Nephron progenitor cell (in vitro differentiated cells): ENCODE results near the gene TMEM198.

Experiments used
- DNase-seq: peaks from one replicate; pipeline ENCODE4 v3.0.0; 2021
- H3K27ac Mint-ChIP-seq: 2 replicates; pipeline ENCODE4 v1.8.0; 2021; ENCODE audit warnings: mild to moderate bottlenecking, moderate library complexity, mixed read lengths
- H3K27me3 Mint-ChIP-seq: 2 replicates; pipeline ENCODE4 v1.8.0; 2021; ENCODE audit warnings: mild to moderate bottlenecking, low read depth, mixed read lengths; ENCODE audit not compliant: poor library complexity
- H3K36me3 Mint-ChIP-seq: 2 replicates; pipeline ENCODE4 v1.8.0; 2021; ENCODE audit warnings: low read depth, mixed read lengths
- H3K4me1 Mint-ChIP-seq: 2 replicates; pipeline ENCODE4 v1.8.0; 2021; ENCODE audit warnings: mixed read lengths
- H3K4me3 Mint-ChIP-seq: 2 replicates; pipeline ENCODE4 v1.8.0; 2021; ENCODE audit warnings: mild to moderate bottlenecking, moderate library complexity, mixed read lengths
- H3K9me3 Mint-ChIP-seq: 2 replicates; pipeline ENCODE4 v1.8.0; 2021; ENCODE audit warnings: mild to moderate bottlenecking, moderate library complexity, mixed read lengths
- CTCF ChIP-seq: fragments of 200-600 bp; sonication (generic); IDR thresholded peaks from 2 replicates; pipeline ENCODE4 v1.5.0; 2021; ENCODE audit warnings: antibody characterized with exemption

TMEM198 gene

GRCh38 chr2:219553463-219553963 is 9.7 kb downstream of the TMEM198 start:
- no peak for TF ChIP-seq CTCF
- peaks cover 21% of the 10 kb centered on the region for H3K36me3 Mint-ChIP-seq
- H3K4me1 Mint-ChIP-seq, result peaks cover 11% of the 10 kb centered on the region
- H3K27ac Mint-ChIP-seq, result no peak overlapping the region
- H3K27me3 Mint-ChIP-seq, result peaks cover 48% of the 10 kb centered on the region
- H3K4me3 Mint-ChIP-seq, result peak overlapping the region; percentile 62
- H3K9me3 Mint-ChIP-seq, result no peaks in the 10 kb centered on the region
- no peak for DNase-seq

- Mint-ChIP-seq H3K4me1 (peaks cover 11% of the 10 kb centered on the region), H3K27ac (no peak overlapping the region), H3K27me3 (peaks cover 40% of the 10 kb centered on the region), H3K4me3 (no peak overlapping the region), H3K36me3 (peaks cover 30% of the 10 kb centered on the region), H3K9me3 (no peaks in the 10 kb centered on the region)
- TF ChIP-seq CTCF, result no peak
- DNase-seq, result no peak
Measured at GRCh38 chr2:219554350-219554749, 10.5 kb downstream of the TMEM198 start.

- no peak for DNase-seq
Measured at GRCh38 chr2:219555956-219556355, 12.1 kb downstream of the TMEM198 start.

GRCh38 chr2:219556413-219556812 is 12.6 kb downstream of the TMEM198 start:
- Mint-ChIP-seq H3K4me3 (no peak overlapping the region), H3K9me3 (no peaks in the 10 kb centered on the region), H3K36me3 (peaks cover 34% of the 10 kb centered on the region), H3K27ac (no peak overlapping the region), H3K27me3 (peaks cover 19% of the 10 kb centered on the region), H3K4me1 (peaks cover 14% of the 10 kb centered on the region)
- DNase-seq, result no peak
- no peak for TF ChIP-seq CTCF

More at GRCh38 chr2:219555956-219556355, 12.1 kb downstream of the TMEM198 start:
- peaks cover 24% of the 10 kb centered on the region for H3K27me3 Mint-ChIP-seq
- peaks cover 12% of the 10 kb centered on the region for H3K4me1 Mint-ChIP-seq
- no peaks in the 10 kb centered on the region for H3K9me3 Mint-ChIP-seq
- H3K4me3 Mint-ChIP-seq, result no peak overlapping the region
- H3K27ac Mint-ChIP-seq, result no peak overlapping the region
- peaks cover 34% of the 10 kb centered on the region for H3K36me3 Mint-ChIP-seq
- TF ChIP-seq CTCF, result no peak

DNA sequence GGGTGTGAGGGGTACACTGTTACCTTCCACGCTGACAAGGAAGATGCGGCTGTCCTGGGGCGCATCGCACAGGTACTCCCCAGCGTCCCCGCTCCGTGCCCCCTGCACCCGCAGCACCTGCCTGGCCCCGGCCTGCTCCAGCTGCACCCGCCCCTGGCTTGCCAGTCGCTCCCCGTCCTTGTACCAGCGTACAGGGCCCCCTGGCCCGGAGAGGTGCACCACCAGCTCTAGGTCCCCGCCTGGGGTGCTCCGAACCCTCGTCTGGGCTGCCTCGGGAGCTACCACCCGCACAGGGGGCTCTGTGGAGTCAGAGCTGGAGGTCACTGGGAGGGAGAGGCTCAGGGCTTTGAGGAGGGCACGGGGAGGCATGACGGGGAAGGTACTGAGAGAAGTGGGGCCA is 13.5 kb downstream of the TMEM198 start:
- DNase-seq, result no peak
- Mint-ChIP-seq H3K9me3 (no peaks in the 10 kb centered on the region), H3K36me3 (peaks cover 36% of the 10 kb centered on the region), H3K27me3 (peaks cover 11% of the 10 kb centered on the region), H3K4me3 (no peak overlapping the region), H3K27ac (no peak overlapping the region), H3K4me1 (peaks cover 18% of the 10 kb centered on the region)
- TF ChIP-seq CTCF, result no peak
